Thyroid gland (tissue), 4 donors: ENCODE results near the gene ACADM.
"Not testable (repeated sequence)": the region's sequence is repeated elsewhere in the genome, so short reads cannot be mapped to it uniquely, and the experiment has no call there.

Source experiments
- POLR2A ChIP-seq, 2 donors: fragments of 450-650 bp; IDR thresholded peaks; one replicate each; pipeline ENCODE4 v1.6.1; 2017; ENCODE audit warnings: antibody characterized with exemption in 2 of 2, mild to moderate bottlenecking in 2 of 2, moderate library complexity in 1 of 2
- TF ChIP-seq, protein P1 (sequence below), 6 experiments: fragments of 200-600 bp in 3 of 6; fragments of 450-650 bp in 3 of 6; sonication (generic) in 3 of 6; IDR thresholded peaks; one replicate each; pipeline ENCODE4 v1.5.1; 2016 to 2019; ENCODE audit warnings: antibody characterized with exemption in 6 of 6, mild to moderate bottlenecking in 2 of 6, inconsistent platforms in 1 of 6, moderate library complexity in 1 of 6

DNA sequence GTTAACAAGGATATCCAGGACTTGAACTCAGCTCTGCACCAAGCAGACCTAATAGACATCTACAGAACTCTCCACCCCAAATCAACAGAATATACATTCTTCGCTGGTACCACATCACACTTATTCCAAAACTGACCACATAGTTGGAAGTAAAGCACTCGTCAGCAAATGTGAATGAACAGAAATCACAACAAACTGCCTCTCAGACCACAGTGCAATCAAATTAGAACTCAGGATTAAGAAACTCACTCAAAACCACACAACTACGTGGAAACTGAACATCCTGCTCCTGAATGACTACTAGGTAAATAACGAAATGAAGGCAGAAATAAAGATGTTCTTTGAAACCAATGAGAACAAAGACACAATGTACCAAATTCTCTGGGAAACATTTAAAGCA, 55.7 kb downstream of the ACADM start:
- TF ChIP-seq, protein P1, sequence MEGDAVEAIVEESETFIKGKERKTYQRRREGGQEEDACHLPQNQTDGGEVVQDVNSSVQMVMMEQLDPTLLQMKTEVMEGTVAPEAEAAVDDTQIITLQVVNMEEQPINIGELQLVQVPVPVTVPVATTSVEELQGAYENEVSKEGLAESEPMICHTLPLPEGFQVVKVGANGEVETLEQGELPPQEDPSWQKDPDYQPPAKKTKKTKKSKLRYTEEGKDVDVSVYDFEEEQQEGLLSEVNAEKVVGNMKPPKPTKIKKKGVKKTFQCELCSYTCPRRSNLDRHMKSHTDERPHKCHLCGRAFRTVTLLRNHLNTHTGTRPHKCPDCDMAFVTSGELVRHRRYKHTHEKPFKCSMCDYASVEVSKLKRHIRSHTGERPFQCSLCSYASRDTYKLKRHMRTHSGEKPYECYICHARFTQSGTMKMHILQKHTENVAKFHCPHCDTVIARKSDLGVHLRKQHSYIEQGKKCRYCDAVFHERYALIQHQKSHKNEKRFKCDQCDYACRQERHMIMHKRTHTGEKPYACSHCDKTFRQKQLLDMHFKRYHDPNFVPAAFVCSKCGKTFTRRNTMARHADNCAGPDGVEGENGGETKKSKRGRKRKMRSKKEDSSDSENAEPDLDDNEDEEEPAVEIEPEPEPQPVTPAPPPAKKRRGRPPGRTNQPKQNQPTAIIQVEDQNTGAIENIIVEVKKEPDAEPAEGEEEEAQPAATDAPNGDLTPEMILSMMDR (IDR thresholded peaks at IDR 0.05): not testable (repeated sequence)
- TF ChIP-seq POLR2A (IDR thresholded peaks at IDR 0.05): not testable (repeated sequence)
